H9 (cell line): ENCODE measurements around the gene CARD11. TPM values are rescaled to one million over a fixed set of nuclear protein-coding genes. Genes with fewer than 3 reads are reported as not detected.
"Not testable (repeated sequence)": the region's sequence is repeated elsewhere in the genome, so short reads cannot be mapped to it uniquely, and the experiment has no call there.

Source experiments
- DNase-seq: peaks from one replicate; pipeline ENCODE4 v3.0.0-alpha.2; 2017
- H2AFZ ChIP-seq: one replicate; pipeline ENCODE4 v1.6.1; 2013; ENCODE audit warnings: mild to moderate bottlenecking, low read length, control low read depth, moderate library complexity
- H2AK5ac ChIP-seq: 2 replicates; pipeline ENCODE4 v1.6.1; 2013; ENCODE audit warnings: low read length, control low read depth, mixed read lengths; ENCODE audit not compliant: insufficient read length
- H2BK120ac ChIP-seq: one replicate; pipeline ENCODE4 v1.6.1; 2013; ENCODE audit warnings: low read depth, mild to moderate bottlenecking, low read length, control low read depth, inconsistent platforms; ENCODE audit not compliant: poor library complexity, severe bottlenecking
- H2BK12ac ChIP-seq: 2 replicates; pipeline ENCODE4 v1.6.1; 2013; ENCODE audit warnings: low read length, control low read depth, mixed read lengths, low read depth; ENCODE audit not compliant: insufficient read length
- H2BK15ac ChIP-seq: 2 replicates; pipeline ENCODE4 v1.6.1; 2013; ENCODE audit warnings: low read depth, low read length, control low read depth
- H2BK20ac ChIP-seq: one replicate; pipeline ENCODE4 v1.6.1; 2013; ENCODE audit warnings: low read depth, mild to moderate bottlenecking, low read length, control low read depth, inconsistent platforms; ENCODE audit not compliant: poor library complexity, severe bottlenecking
- H2BK5ac ChIP-seq: 2 replicates; pipeline ENCODE4 v1.6.1; 2013; ENCODE audit warnings: low read length, control low read depth, mixed read lengths; ENCODE audit not compliant: insufficient read length
- H3K14ac ChIP-seq: 2 replicates; pipeline ENCODE4 v1.6.1; 2013; ENCODE audit warnings: low read length, control low read depth; ENCODE audit not compliant: insufficient read depth
- H3K18ac ChIP-seq: 2 replicates; pipeline ENCODE4 v1.6.1; 2013; ENCODE audit warnings: low read depth, mild to moderate bottlenecking, mixed read lengths, low read length, control low read depth; ENCODE audit not compliant: insufficient read length
- H3K23ac ChIP-seq: 2 replicates; pipeline ENCODE4 v1.6.1; 2013; ENCODE audit warnings: low read length, control low read depth, mixed read lengths, low read depth; ENCODE audit not compliant: insufficient read length
- H3K23me2 ChIP-seq: 2 replicates; pipeline ENCODE4 v1.6.1; 2013; ENCODE audit warnings: low read depth, mild to moderate bottlenecking, mixed read lengths, low read length, control low read depth; ENCODE audit not compliant: insufficient read length, poor library complexity, severe bottlenecking
- H3K27ac ChIP-seq: 2 replicates; pipeline ENCODE4 v1.5.1; 2013; ENCODE audit warnings: low read length, control low read depth, mixed read lengths, low read depth; ENCODE audit not compliant: insufficient read length
- H3K27me3 ChIP-seq: 2 replicates; pipeline ENCODE4 v1.6.1; 2013; ENCODE audit warnings: low read length, control low read depth, inconsistent platforms; ENCODE audit not compliant: insufficient read depth
- H3K4ac ChIP-seq: 2 replicates; pipeline ENCODE4 v1.6.1; 2013; ENCODE audit warnings: low read depth, mild to moderate bottlenecking, control low read depth, inconsistent platforms, low read length, moderate library complexity
- H3K4me1 ChIP-seq: 2 replicates; pipeline ENCODE4 v1.6.1; 2013; ENCODE audit warnings: low read length, control low read depth, inconsistent platforms; ENCODE audit not compliant: insufficient read depth
- H3K4me2 ChIP-seq: 2 replicates; pipeline ENCODE4 v1.6.1; 2013; ENCODE audit warnings: low read length, control low read depth, mixed read lengths; ENCODE audit not compliant: insufficient read length, insufficient read depth
- H3K56ac ChIP-seq: 2 replicates; pipeline ENCODE4 v1.6.1; 2013; ENCODE audit warnings: low read depth, mild to moderate bottlenecking, mixed read lengths, low read length, control low read depth; ENCODE audit not compliant: insufficient read length
- H3K79me1 ChIP-seq: 2 replicates; pipeline ENCODE4 v1.6.1; 2013; ENCODE audit warnings: low read depth, mild to moderate bottlenecking, moderate library complexity, low read length, control low read depth, inconsistent platforms; ENCODE audit not compliant: insufficient read depth, poor library complexity, severe bottlenecking
- H3K79me2 ChIP-seq: 2 replicates; pipeline ENCODE4 v1.6.1; 2013; ENCODE audit warnings: low read length, control low read depth, inconsistent platforms; ENCODE audit not compliant: insufficient read depth
- H3K9ac ChIP-seq: 2 replicates; pipeline ENCODE4 v1.6.1; 2013; ENCODE audit warnings: low read length, control low read depth, mixed read lengths; ENCODE audit not compliant: insufficient read length; ENCODE audit errors: extremely low read depth
- H3K9me3 ChIP-seq: one replicate; pipeline ENCODE4 v1.6.1; 2013; ENCODE audit warnings: low read depth, low read length, inconsistent platforms; ENCODE audit not compliant: control insufficient read depth
- H3T11ph ChIP-seq: one replicate; pipeline ENCODE4 v1.6.1; 2013; ENCODE audit warnings: mild to moderate bottlenecking, low read length, control low read depth, inconsistent platforms
- H4K20me1 ChIP-seq: one replicate; pipeline ENCODE4 v1.6.1; 2013; ENCODE audit not compliant: control insufficient read depth, insufficient read length, insufficient read depth
- H4K5ac ChIP-seq: 2 replicates; pipeline ENCODE4 v1.6.1; 2013; ENCODE audit warnings: low read depth, mild to moderate bottlenecking, mixed read lengths, low read length, control low read depth; ENCODE audit not compliant: insufficient read length
- H4K8ac ChIP-seq: replicated peaks from 2 replicates; pipeline ENCODE4 v1.6.1; 2013; ENCODE audit warnings: low read length, control low read depth, mixed read lengths, low read depth; ENCODE audit not compliant: insufficient read length
- H4K91ac ChIP-seq: 2 replicates; pipeline ENCODE4 v1.6.1; 2013; ENCODE audit warnings: low read depth, mild to moderate bottlenecking, moderate library complexity, mixed read lengths, low read length, control low read depth; ENCODE audit not compliant: insufficient read length
- H3K27ac Mint-ChIP-seq, 3 experiments: 2 replicates in 2 of 3; 3 replicates in 1 of 3; pipeline ENCODE4 v1.8.0; 2020 to 2021; ENCODE audit warnings: mixed read lengths in 3 of 3, mild to moderate bottlenecking in 1 of 3, moderate library complexity in 1 of 3
- H3K27me3 Mint-ChIP-seq: 2 replicates; pipeline ENCODE4 v1.8.0; 2021; ENCODE audit warnings: low read depth, mild to moderate bottlenecking, moderate library complexity, mixed read lengths
- H3K36me3 Mint-ChIP-seq, 3 experiments: 2 replicates in 2 of 3; 3 replicates in 1 of 3; pipeline ENCODE4 v1.8.0; 2020 to 2021; ENCODE audit warnings: low read depth in 3 of 3, mixed read lengths in 3 of 3; ENCODE audit not compliant: insufficient read depth in 1 of 3
- H3K4me1 Mint-ChIP-seq, 2 experiments: 2 replicates each; pipeline ENCODE4 v1.8.0; 2020; ENCODE audit warnings: mixed read lengths in 2 of 2
- H3K4me3 Mint-ChIP-seq, 2 experiments: 2 replicates in 1 of 2; 3 replicates in 1 of 2; pipeline ENCODE4 v1.8.0; 2020 to 2021; ENCODE audit warnings: mild to moderate bottlenecking in 2 of 2, mixed read lengths in 2 of 2, moderate library complexity in 1 of 2
- H3K9me3 Mint-ChIP-seq, 2 experiments: 2 replicates in 1 of 2; 3 replicates in 1 of 2; pipeline ENCODE4 v1.8.0; 2020; ENCODE audit warnings: mild to moderate bottlenecking in 2 of 2, mixed read lengths in 2 of 2, moderate library complexity in 1 of 2
- WGBS: extraction: QIAGEN DNeasy Blood & Tissue Kit; methylation state at CpG from one replicate; pipeline ENCODE4 v1.1.7; 2013; ENCODE audit warnings: missing lambda C conversion rate, low lambda C conversion rate, mixed read lengths; ENCODE audit not compliant: insufficient read length; ENCODE audit errors: extremely low coverage; 5-methylcytosine and 5-hydroxymethylcytosine counted together
- total RNA-seq: library from RNA; stranded (reverse); gene quantifications from 2 replicates; pipeline ENCODE4 v1.2.1, GENCODE V29; 2021
- TF ChIP-seq, protein P1 (sequence below): fragments of 200-600 bp; sonication (generic); conservative IDR thresholded peaks from 3 replicates; pipeline ENCODE4 v1.8.0; 2021; ENCODE audit warnings: antibody characterized with exemption, mild to moderate bottlenecking

Gene CARD11
- total RNA-seq, 1 experiment from 2014 or later = 20.0 TPM

DNA sequence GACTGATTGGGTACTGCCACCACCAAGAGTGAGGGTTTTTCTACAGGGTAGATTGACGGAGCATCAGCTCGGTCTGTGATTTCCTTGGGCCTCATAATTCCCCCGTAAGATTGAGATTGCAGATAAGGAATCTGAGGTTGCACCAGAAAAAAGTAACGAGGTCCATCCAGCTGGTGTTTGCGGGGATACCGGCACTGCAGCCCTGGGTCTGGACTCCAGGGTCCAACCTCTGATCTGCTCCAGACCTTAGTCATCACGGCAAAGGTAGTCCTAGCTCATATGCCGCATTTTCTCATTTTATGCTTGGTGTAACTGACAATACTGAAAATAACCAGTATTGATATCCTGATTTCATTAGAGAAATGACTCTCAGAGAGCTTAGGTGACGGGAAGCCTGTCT, 3.9 kb downstream of the CARD11 start:
- H3K79me2 ChIP-seq = peaks cover 3% of the 10 kb centered on the region; the same call in 1 of the 2 replicates
- no peaks in the 10 kb centered on the region for H4K20me1 ChIP-seq
- H3T11ph ChIP-seq = no peak overlapping the region
- DNase-seq = no peak
- H3K4ac ChIP-seq = no peak overlapping the region
- H3K9ac ChIP-seq = no peak overlapping the region
- Mint-ChIP-seq H3K4me1 (peaks cover 11 to 19% of the 10 kb centered on the region in 2 experiments), H3K4me3 (no peak overlapping the region), H3K27me3 (no peaks in the 10 kb centered on the region), H3K36me3 (peaks cover 0 to 6% (median 0%) of the 10 kb centered on the region in 3 experiments; a peak in 2 of 7 replicates), H3K27ac (peak overlapping the region in 1 of 3 experiments; percentile 55; a peak in 1 of 7 replicates), H3K9me3 (no peaks in the 10 kb centered on the region)
- H3K4me2 ChIP-seq = no peak overlapping the region
- H2BK5ac ChIP-seq = no peak overlapping the region
- H4K91ac ChIP-seq = no peak overlapping the region
- no peaks in the 10 kb centered on the region; the same call in 1 of the 2 replicates for H3K4me1 ChIP-seq
- H3K56ac ChIP-seq = no peak overlapping the region
- TF ChIP-seq, protein P1, sequence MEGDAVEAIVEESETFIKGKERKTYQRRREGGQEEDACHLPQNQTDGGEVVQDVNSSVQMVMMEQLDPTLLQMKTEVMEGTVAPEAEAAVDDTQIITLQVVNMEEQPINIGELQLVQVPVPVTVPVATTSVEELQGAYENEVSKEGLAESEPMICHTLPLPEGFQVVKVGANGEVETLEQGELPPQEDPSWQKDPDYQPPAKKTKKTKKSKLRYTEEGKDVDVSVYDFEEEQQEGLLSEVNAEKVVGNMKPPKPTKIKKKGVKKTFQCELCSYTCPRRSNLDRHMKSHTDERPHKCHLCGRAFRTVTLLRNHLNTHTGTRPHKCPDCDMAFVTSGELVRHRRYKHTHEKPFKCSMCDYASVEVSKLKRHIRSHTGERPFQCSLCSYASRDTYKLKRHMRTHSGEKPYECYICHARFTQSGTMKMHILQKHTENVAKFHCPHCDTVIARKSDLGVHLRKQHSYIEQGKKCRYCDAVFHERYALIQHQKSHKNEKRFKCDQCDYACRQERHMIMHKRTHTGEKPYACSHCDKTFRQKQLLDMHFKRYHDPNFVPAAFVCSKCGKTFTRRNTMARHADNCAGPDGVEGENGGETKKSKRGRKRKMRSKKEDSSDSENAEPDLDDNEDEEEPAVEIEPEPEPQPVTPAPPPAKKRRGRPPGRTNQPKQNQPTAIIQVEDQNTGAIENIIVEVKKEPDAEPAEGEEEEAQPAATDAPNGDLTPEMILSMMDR = no peak
- peaks cover 8% of the 10 kb centered on the region for H3K23me2 ChIP-seq
- no peak overlapping the region for H4K8ac ChIP-seq
- H2BK15ac ChIP-seq = no peak overlapping the region
- no peak overlapping the region for H3K14ac ChIP-seq
- no peaks in the 10 kb centered on the region for H3K79me1 ChIP-seq
- no peaks in the 10 kb centered on the region for H3K9me3 ChIP-seq
- no peak overlapping the region for H3K18ac ChIP-seq
- WGBS = no CpG with 5 or more reads among the region's 9 CpGs
- H2BK120ac ChIP-seq = no peak overlapping the region
- no peak overlapping the region for H3K23ac ChIP-seq
- H4K5ac ChIP-seq = no peak overlapping the region
- H2AFZ ChIP-seq = no peak overlapping the region
- no peak overlapping the region for H2BK20ac ChIP-seq
- no peak overlapping the region for H2BK12ac ChIP-seq
- H3K27ac ChIP-seq = no peak overlapping the region
- no peaks in the 10 kb centered on the region for H3K27me3 ChIP-seq
- no peak overlapping the region for H2AK5ac ChIP-seq

DNA sequence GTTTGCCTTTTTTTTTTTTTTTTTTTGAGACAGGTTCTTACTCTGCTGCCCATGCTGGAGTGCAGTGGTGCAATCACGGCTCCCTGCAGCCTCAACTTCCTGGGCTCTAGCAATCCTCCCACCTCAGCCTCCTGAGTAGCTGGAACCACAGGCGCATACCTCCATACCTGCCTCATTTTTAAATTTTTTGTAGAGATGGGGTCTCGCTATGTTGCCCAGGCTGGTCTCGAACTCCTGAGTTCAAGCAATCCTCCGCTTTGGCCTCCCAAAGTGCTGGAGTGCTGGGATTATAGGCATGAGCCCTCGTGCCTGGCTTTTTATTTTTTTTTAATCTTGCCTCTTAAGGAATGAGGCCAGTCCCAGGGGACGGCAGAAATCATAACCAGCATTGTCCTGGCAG, 5.7 kb downstream of the CARD11 start:
- H3K79me1 ChIP-seq, DNase-seq, H2BK120ac ChIP-seq, H3K14ac ChIP-seq, H3K23me2 ChIP-seq, H3K56ac ChIP-seq, H3K18ac ChIP-seq, H2BK12ac ChIP-seq, H3K4ac ChIP-seq, H3K9ac ChIP-seq, H4K20me1 ChIP-seq, H2BK5ac ChIP-seq, H4K8ac ChIP-seq, H3T11ph ChIP-seq, H4K5ac ChIP-seq, H3K36me3 Mint-ChIP-seq, H3K79me2 ChIP-seq, H2AFZ ChIP-seq, H3K9me3 Mint-ChIP-seq, H2AK5ac ChIP-seq, H3K9me3 ChIP-seq, H2BK15ac ChIP-seq, H3K4me2 ChIP-seq, H3K27ac ChIP-seq, H3K27me3 Mint-ChIP-seq, H3K4me1 ChIP-seq, H3K27me3 ChIP-seq, H4K91ac ChIP-seq, H3K23ac ChIP-seq, H2BK20ac ChIP-seq, H3K4me3 Mint-ChIP-seq: not testable (repeated sequence)
- H3K4me1 Mint-ChIP-seq = peaks cover 8 to 18% of the 10 kb centered on the region in 2 experiments
- no CpG with 5 or more reads among the region's 7 CpGs for WGBS
- peak overlapping the region in 1 of 3 experiments; percentile 34; a peak in 1 of 7 replicates for H3K27ac Mint-ChIP-seq
